Measurements from ENCODE around the gene ACTRT2. TPM values are rescaled to one million over a fixed set of nuclear protein-coding genes. Genes with fewer than 3 reads are reported as not detected.

ACTRT2 gene
- total RNA-seq, 2 experiments from 2014 or later = not detected

DNA sequence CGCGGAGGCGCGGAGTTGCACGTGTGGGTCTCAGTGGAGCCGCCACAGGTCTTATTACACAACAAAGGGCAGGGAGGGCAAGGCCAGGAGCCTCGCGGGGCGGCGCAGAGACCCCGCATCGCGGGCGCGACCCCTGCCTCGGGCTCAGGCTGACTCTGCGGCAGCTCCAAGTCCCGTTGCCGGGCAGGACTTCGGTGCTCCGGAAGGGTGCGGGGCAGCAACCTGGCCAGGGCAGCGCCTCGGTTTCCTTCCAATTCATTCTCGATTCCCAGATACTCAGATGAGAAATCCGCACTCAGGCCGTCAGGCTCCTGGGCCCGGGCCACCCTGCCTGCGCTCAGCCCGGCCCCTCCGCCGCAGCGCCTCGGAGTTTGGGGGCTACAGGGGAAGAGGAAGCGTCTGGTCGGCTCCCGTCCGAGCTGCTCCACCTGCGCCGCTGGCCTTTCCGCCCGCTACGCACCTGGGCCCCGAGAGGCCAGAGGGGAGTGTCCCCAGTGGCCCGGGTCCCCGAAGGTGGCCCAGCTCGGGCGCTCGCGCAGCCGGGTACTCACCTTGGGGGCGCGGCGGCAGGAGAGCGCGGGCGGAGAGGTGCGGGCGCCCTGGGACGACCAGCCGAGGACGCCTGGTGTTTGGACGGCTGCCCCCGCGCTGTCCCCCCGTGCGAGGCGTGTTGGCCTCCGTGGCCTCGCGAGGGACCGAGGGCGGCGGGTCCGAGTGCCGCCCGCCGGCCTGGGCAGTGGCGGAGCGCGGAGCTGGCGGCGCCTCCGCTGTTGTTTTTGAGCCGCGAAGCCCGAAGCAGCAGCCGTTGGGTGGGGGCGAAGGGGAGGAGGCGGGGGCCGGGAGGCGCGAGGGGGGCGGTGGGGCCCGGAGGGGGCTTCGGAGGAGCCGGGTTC is 46.6 kb downstream of the ACTRT2 start:
- H3K4me1 Mint-ChIP-seq = peaks cover 2% of the 10 kb centered on the region
- peaks cover 29% of the 10 kb centered on the region for H3K27me3 Mint-ChIP-seq
- ATAC-seq (ENCODE audit: low read depth) (no peak), DNase-seq (peak; percentile 31)
- no peak overlapping the region for H3K27ac Mint-ChIP-seq
- no peak overlapping the region for H3K4me3 Mint-ChIP-seq
- H3K9me3 Mint-ChIP-seq = no peaks in the 10 kb centered on the region
- POLR2A ChIA-PET = no interaction called here
- H3K36me3 Mint-ChIP-seq = no peaks in the 10 kb centered on the region

DNA sequence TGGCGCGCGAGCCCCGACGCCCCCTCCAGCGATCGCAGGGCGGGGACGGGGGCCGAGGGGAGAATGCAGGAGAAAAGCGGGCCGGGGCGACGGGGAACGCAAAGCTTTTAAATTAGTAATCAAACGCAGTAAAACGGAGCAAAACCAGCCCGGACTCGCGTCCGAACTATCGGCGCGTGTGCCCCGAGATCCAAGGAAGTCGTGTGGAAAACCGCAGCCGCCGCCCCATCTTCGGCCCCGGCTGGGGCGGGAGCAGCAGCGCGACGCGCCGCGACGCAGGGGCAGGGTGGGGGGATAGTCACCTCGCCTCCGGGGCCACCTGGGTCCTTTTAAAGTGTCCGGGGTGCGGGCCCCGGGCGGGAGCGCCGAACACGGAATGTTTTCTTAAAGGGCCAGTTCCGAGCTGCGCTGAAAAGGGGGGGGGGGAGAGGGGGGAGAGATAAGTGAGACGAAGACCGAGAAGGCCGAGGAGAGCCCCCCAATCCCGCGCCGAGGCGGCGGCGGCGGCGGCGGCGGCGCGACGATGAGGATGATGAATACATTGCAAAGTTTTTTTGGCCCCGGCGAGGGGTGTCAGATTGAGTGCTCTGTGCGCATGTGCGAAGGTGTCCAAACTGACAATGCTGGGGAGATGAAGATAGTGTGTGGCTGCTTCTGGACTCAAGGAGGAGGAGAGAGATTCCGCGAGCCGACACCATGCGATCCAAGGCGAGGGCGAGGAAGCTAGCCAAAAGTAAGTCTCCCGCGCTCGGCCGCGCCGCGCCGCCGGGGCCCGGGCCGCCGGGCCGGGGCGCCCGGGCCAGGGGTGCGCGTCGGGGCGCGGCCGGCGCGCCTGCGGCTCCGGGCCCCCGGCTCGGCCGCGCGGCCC is 47.5 kb downstream of the ACTRT2 start, which contains the start of gene PRDM16:
PRDM16 (plus strand) TSS at position 640 of the 868 bp plus-strand sequence; CDS start at position 697, 57 bp downstream.
- H3K36me3 Mint-ChIP-seq = no peaks in the 10 kb centered on the region
- H3K4me3 Mint-ChIP-seq = peak within 1 kb of the TSS; percentile 78
- H3K27ac Mint-ChIP-seq = no peak within 1 kb of the TSS
- H3K27me3 Mint-ChIP-seq = peaks cover 29% of the 10 kb centered on the region
- POLR2A ChIA-PET = no interaction called here
- H3K4me1 Mint-ChIP-seq = peaks cover 2% of the 10 kb centered on the region
- peak; percentile 40 for DNase-seq
- H3K9me3 Mint-ChIP-seq = no peaks in the 10 kb centered on the region
- ATAC-seq (ENCODE audit: low read depth) = no peak

DNA sequence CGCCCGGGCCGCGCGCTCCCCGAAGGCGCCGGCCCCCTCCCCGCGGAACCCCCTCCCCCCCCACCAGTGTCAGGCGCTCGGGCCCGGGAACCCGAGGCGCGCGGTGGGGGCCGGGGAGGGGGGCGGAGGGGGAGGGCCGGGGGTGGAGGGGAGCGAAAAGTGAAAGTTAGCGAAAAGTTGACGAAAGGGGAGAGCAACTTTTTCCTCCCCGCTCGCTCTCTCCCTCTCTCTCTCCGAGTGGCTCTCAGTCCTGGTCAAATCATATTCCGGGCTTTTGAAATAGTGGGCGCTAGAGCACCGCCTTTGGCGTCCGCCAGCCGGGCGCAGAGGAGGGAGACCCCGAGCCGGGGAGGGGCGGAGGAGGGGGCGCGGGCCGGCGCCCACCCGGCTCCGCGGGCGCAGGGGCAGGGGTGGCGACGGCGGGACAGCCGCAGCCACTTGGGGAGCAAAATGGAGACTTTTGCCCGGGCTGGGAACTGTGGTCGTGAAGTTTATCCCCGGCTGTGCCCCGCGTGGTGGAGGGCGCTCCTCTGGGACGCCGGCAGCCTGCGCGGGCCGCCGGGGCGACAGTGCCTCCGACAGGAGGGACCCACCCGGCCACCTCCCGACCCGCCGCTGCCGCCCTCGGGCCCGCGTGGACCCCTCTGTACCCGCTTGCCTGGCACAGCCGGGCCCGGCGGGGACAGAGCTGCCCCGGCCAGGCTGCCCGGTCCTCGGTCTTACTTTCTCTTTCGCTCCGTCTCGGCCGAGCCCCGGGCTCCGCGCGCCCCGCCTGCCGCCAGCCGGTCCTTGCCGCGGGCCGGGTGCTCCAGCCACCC is 48.4 kb downstream of the ACTRT2 start:
- Mint-ChIP-seq H3K27me3 (peaks cover 37% of the 10 kb centered on the region), H3K4me3 (peak overlapping the region; percentile 64), H3K27ac (no peak overlapping the region), H3K9me3 (no peaks in the 10 kb centered on the region), H3K4me1 (peaks cover 2% of the 10 kb centered on the region), H3K36me3 (no peaks in the 10 kb centered on the region)
- ATAC-seq (ENCODE audit: low read depth) = peak; percentile 12
- POLR2A ChIA-PET = no interaction called here
- peak; percentile 51 for DNase-seq

DNA sequence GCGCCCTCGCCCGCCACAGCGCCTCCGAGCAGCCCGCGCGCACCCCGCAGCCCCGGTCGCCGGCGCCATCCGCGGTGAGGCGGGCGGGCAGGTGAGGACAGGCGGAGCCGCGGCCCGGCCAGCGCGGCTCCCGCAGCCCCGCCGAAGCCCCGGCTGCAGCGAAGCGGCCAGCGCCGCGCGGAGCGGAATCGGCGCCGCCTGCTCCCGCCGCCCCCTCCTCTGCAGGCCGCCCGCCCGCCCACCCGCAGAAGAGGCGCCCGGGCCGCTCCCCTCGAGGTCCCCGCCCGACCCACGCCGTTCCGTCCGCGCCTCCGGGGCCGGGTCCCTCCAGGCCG is 49.0 kb downstream of the ACTRT2 start:
- H3K9me3 Mint-ChIP-seq = no peaks in the 10 kb centered on the region
- H3K4me1 Mint-ChIP-seq = peaks cover 2% of the 10 kb centered on the region
- peaks cover 43% of the 10 kb centered on the region for H3K27me3 Mint-ChIP-seq
- DNase-seq (no peak), ATAC-seq (ENCODE audit: low read depth) (peak; percentile 24)
- POLR2A ChIA-PET = no interaction called here
- no peak overlapping the region for H3K4me3 Mint-ChIP-seq
- no peaks in the 10 kb centered on the region for H3K36me3 Mint-ChIP-seq
- H3K27ac Mint-ChIP-seq = no peak overlapping the region

DNA sequence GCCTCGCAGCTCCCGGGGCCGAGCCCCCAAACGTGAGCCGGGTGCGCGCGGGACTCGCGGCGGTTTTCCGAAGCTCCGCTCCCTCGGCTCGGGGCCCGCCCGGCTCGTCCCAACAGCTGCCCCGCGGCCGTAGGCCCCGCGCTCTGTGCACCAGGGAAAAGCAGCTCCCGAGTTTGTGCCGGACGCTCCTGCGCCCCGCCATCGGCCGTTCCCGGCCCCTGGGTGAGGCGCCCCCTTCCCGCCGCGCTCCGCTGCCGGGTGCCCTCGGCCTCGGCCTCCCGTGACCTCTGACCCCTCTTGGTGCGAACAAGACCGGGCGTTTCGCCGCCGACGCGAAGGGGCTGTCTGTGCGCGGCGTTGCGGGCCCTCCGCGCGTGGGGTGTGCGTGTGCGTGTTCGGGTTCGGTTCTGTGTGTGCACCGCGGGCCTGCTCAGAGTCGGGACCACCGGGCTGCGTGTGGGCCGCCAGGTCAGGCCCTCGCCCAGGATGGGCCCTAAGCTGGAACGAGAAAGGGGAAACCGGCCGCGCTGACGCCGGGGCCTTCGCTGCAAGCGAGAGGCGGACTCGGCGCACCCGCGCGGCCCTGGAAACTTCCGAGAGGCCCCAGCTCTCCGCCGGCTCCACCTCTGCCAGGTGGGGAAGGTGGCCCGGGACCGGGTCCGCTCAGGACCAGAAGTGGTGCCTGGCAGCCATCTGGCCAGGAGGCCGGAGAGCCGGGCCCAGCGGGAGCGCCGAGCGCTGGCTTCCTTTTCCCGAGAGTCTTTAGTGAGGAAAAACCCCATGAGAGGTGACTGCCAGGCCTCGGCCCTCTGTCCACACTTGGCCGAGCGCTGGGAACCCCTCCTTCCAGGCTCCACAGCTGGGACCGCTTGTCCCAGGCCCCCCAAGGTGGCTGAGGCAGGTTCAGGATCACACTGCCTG is 49.6 kb downstream of the ACTRT2 start:
- H3K9me3 Mint-ChIP-seq = no peaks in the 10 kb centered on the region
- POLR2A ChIA-PET = no interaction called here
- DNase-seq (no peak), ATAC-seq (ENCODE audit: low read depth) (no peak)
- no peaks in the 10 kb centered on the region for H3K36me3 Mint-ChIP-seq
- H3K4me3 Mint-ChIP-seq = no peak overlapping the region
- H3K27ac Mint-ChIP-seq = no peak overlapping the region
- peaks cover 46% of the 10 kb centered on the region for H3K27me3 Mint-ChIP-seq
- peaks cover 2% of the 10 kb centered on the region for H3K4me1 Mint-ChIP-seq

DNA sequence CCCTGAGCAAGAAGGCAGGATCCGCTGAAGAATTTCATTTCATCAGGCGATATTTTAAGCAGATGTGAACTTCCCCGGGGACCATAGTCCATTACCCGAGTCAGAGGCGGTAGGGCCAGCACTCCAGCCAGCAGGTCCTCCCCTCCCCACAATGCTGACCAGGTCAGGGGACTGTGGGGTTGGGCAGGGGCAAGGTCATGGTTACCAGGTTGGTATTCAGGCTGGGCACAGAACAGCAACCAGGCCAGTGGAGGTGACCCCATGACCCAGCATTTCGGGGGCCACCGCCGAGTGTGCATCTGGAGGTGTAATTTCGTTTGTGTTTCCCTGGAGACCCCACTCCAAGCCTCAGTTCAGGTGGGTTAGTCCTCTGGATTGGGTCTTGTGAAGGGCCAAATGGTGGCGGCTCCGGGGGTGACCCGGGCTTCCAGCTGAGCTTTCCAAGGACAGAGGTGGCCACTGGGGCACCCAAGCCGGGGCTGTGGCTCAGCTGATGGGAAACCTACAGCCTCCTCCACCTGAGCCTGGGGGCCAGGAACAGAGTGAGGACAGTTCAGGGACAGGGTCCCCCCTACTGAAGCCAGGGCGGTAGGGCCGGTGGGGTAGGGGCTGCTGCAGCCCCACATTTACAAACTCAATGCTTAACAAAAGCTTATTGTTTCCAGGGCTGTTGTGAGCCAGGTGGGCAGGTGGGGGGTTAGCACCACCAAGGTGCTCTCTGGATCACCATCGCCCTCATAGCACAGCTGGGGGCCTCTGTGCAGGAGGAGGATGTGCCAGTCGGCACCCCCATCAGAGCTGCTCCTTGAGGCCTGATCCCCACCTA is 50.5 kb downstream of the ACTRT2 start:
- no peaks in the 10 kb centered on the region for H3K36me3 Mint-ChIP-seq
- no peaks in the 10 kb centered on the region for H3K9me3 Mint-ChIP-seq
- POLR2A ChIA-PET = no interaction called here
- no peak for DNase-seq
- H3K4me1 Mint-ChIP-seq = peaks cover 2% of the 10 kb centered on the region
- H3K27me3 Mint-ChIP-seq = peaks cover 45% of the 10 kb centered on the region
- H3K4me3 Mint-ChIP-seq = no peak overlapping the region
- ATAC-seq (ENCODE audit: low read depth) = no peak
- H3K27ac Mint-ChIP-seq = no peak overlapping the region

Other genes with a start within 250 kb of the ACTRT2 start
- 1 to 10 TPM; 2.7 to 2.8 TPM for gene TTC34, start 219.8 kb upstream of the ACTRT2 start, total RNA-seq
- not detected for gene PRDM16, start 47.7 kb downstream of the ACTRT2 start, total RNA-seq